Posterior cingulate gyrus (tissue), 11 donors: ENCODE data around the gene CFL1.

Experiments
- DNase-seq, 10 donors: peaks; one replicate each; pipeline versions ENCODE4 v3.0.0 to v3.0.0-alpha.2; 2020 to 2021; ENCODE audit warnings: mixed read lengths in 3 of 10
- intact Hi-C: fragments of 100-400 bp; cut with DNase I; formaldehyde crosslinking; loops from one replicate; pipeline ENCODE4 v1.15.1; 2023

Gene CFL1

DNA sequence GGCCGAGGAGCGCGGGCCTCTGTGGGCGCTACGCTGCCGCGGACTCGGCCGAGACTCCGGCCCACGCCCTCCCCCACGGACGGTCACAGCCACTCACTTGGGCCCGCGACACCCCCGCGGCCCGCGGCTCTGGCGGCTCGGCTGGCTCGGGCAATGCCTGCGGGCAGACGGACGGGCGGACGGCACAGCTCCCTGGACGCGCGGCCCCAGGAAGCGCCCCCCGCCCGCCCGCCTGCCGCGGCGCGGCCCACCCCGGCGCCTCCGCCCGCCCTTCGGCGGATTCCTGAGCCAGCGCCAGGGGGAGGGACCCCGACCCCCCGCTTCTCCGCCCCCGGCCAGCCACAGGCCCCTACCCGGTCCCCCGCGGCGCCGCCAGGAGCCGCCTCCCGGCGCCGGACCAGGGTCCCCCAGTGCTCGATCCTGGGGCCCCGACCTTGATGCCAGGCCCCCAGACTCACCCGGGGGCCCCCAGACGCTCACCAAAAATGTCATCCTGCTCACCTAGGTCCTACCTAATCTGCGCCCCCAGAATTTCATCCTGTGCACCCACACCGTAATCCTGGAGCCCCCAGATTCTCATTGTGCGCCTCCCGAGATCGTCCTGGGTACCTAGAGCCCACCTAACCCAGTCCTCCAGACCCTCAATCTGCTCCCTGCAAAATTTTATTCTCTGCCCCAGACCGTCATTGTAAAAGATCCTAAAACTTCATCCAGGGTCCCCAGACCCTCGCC, 14.8 kb upstream of the CFL1 start, which contains the start of gene EFEMP2:
EFEMP2 (minus strand) TSS at position 215 of the 732 bp plus-strand sequence. CDS start 446 bp downstream, outside the sequence.
- DNase-seq, result peak in 3 of 10 donors; percentile 75 to 89 (median 76)
- intact Hi-C loops, result no loop called here

DNA sequence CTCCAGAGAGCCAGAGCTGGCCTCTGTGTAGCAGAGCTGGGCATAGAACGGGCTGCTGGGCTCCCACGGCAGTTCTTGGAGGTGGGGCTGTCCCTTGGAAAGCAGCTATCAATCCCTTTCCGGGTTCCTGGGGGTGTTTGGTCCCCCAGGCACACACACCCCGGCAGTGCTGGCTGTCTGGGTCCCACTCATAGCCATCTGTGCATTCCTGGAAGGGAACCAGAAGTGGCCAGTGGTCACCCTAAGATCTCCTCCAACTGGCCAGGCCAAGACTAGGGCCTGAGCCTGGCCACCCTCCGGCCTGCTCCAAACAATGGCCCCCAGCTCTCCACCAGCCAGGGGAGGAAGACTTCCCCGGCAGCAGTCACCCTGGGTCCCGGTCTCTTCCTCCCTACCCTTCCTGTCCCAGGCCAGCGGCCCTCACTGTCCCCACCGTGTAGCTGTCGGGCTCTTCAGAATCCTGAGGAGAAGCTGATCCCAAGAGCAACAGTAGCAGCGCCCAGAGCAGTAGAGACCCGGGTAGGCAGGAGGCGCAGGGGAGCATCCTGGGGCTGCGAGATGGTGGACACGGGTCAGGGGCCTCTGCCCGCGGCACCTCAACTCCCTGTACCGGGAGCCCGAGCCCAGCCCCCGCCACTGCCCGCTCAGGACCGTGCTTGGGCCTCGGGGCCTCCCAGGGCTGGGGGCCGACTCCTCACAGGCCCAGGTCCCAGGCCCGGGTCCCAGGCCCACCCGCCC, 14.0 kb upstream of the CFL1 start:
- intact Hi-C loops, result no loop called here
- peak in 2 of 10 donors; percentile 75 to 80 for DNase-seq

DNA sequence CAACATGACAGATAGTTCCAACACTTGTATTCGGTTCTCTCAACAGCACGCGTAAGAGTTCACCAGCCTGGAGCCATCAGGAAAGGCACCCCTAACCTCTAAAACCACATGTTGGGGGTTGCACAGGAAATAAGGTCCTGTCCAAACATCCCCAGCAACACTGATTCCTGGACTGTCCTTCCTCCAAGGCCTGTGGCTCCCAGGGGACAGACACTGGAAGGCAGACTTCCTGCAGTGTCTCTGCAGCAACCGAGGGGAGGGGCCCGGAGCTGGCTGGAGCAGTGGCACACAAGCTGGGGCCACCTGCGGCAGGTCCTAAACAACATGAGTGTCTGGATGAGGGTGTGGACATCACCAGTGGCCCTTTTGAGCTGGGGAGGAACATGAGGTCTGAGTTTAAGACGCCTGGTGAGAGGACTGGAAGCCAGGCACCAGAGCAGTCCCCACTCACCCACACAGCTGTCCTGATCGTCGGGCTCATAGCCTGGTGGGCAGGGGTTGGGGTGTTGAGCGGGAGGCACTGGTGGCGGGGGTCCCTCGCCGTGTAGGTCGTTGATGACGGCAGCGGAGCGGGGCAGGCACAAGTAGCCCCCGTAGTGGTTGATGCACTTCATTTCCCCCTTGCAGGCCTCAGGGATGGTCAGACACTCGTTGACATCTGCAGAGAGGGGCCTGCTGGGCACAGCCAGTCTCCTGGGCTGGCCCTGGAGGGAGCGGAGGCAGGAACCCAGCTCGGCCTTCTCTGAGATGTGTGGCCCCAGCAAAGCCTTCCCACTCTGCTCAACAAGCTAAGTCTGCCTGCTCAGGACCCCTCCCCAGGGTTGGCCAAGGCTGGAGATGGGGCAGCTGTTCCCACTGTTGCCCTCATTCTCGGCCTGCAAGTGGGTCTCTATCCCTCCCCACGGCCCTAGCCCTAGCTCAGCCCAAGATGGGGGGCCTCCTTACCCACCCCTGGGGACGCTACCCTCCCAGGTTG, 13.0 kb upstream of the CFL1 start:
- peak in 2 of 10 donors; percentile 46 to 51 for DNase-seq

DNA sequence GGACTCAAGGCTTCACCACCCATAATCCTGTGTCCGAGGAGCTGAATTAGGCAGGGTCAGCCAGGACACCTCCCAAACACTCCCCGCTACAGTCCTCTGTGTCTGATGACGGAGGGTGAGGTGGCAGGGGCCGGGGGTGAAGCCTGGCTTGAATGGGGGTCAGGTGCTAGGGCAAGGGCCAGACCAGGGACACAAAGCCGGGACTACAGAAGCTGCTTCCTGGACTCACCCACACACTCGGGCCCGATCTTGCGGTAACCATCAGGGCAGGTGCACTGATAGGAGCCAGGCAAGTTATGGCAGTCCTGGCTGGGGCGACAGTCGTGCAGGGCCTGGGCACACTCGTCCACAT, 12.3 kb upstream of the CFL1 start:
- peak in 2 of 10 donors; percentile 55 to 64 for DNase-seq
- intact Hi-C loops, result no loop called here

More for the DNA sequence above, 13.0 kb upstream of the CFL1 start:
- intact Hi-C loops, result no loop called here

DNA sequence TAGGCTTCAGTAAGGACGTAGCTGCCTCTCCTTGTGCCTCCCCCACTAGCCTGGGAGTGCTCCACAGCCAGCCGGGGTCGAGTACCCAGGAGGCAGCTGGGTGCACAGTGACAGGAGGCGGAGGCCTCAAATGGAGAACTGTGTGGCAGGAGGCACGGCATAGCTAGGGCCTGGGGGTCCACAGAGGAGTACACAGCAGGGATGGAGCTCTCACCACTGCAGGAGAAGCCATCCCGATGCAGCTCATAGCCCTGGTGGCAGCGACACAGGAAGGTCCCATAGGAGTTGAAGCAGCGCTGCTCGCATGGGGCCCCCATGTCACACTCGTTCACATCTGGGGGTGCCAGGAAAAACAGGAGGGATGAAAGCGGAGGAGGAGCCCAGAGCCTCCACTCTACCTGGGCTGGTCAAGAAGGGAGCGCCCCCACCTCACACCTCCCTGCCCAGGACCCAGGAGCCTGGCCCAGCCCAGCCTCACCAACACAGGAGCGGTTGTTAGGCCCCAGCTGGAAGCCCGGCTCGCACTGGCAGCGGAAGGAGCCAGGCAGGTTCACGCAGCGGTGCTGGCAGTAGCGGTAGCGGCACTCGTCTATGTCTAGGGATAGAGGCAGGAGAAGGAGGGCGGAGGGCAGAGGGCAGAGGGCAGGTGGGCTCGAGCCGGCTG, 11.8 kb upstream of the CFL1 start:
- DNase-seq, result peak in 2 of 10 donors; percentile 47 to 75

DNA sequence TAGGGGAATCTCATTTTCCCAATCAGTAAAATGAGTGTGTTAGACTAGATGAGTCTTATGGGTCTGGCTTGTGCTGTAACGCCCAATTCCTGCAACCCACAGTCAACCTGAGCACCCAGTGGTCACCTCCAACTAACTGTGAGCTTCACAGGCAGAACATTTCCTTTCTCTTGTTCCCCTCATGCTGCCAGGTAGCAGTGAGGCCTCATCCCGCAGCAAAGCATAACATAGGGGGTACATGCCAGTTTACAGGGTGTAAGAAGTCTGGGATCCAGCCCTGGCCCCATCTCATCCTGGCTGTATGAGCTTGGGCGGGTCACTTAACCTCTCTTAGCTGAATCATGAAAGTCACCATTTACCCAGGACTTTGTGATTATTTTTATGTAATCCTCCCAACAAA, 10.9 kb upstream of the CFL1 start:
- DNase-seq, result peak in 1 of 10 donors; percentile 6
- intact Hi-C loops, result no loop called here

More for the DNA sequence above, 11.8 kb upstream of the CFL1 start:
- intact Hi-C loops, result no loop called here

DNA sequence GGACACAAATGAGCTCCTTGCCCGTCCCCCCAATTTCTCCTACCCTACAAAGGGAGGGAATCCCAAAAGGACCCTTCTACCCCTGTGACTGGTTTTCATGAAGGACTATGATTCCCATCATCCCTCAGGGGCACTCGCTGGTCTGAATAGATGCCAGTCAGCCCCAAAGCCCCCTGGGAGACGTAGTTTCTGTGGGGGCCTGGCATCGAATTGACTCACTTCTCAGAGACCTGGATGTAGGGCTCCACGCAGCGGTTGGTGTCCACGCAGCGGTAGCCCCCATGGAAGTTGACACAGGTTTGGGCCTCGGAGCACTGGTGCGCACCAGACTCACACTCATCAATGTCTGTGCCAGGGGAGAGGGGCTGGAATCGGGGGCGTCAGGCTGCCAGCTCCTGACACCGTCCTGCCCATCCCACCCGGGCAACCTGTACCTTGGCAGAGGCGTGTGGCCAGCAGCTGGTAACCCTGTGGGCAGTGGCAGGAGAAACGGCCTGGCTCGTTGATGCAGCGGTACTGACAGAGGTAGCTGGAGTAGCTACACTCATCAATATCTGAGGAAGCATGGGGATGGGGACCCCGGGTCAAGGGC, 10.2 kb upstream of the CFL1 start:
- DNase-seq, result peak in 8 of 10 donors; percentile 42 to 93 (median 62)
- intact Hi-C loops, result no loop called here

DNA sequence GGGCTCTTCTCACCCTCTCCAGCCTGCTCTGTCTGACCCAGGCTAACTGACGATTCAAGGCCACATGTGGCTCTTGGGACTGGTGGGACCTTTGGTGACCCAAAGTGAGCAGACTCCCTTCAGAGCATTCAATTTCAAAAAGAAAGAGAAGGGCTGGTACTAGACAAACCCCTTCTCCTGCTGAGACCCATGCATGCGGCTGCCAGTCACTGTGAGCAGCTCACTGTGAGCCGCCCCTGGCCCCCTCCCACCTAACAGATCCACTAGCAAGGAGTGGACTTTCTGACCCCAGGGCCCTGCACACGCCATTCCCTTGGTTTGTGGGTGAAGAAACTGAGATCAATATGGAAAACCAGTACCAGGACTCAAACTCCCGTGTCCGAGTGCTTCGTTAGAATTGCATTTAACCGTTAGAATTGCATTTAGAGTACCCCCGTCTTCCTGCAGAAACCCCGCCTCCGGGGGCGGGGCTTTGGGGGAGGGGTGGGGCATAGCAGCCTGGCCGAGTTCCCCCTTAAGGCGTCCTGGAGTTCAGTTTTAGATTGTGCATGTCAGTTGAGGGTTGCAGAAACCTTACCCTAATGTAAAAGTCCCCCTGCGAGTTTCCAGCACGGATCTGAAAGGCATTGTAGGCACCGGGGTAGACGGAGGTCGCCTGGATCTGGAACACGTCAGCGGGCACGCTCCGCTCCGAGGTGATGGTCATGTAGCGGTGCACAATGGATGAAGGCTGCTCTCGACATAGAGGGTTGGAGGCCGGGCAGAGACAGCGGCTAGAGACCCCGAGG, 9.5 kb upstream of the CFL1 start:
- intact Hi-C loops, result no loop called here
- DNase-seq, result peak in 2 of 10 donors; percentile 75 to 83

DNA sequence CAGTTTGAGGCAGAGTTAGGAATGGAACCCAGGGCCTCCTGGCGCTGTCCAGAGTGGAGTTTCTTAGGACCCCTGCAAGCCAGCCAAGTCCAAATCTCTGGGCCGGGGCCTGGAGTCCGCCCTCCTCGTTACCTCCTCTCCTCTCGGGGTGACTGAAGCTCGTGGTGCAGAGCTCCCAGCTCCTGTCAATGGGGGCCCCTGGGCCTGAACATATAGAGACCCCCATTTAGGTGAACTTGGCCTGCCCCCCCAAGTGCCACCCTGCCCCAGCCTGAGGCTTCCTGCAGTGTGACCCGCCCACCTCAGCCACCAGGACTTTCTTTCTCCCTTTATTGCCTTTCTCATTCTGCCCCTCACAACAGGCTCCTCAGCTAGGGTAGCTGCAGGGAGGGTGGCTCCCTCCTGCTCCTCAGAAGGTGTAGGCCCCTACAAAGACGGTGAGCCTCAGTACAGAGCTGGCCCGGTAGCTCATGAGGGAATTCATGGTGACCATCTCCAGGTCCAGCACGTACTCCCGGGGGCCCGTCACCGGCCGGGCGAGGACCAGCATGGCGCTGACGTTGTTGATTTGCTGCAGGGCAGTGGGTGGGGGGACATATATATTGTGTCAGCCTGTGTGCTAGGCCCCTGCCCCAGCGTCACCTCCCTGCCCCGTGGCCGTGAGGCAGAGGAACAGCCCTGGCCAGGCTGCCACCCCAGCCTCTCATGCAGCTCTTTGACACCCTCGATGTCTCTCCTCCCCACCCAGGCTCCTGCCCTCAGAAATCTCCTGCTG, 8.7 kb upstream of the CFL1 start:
- intact Hi-C loops, result no loop called here

DNA sequence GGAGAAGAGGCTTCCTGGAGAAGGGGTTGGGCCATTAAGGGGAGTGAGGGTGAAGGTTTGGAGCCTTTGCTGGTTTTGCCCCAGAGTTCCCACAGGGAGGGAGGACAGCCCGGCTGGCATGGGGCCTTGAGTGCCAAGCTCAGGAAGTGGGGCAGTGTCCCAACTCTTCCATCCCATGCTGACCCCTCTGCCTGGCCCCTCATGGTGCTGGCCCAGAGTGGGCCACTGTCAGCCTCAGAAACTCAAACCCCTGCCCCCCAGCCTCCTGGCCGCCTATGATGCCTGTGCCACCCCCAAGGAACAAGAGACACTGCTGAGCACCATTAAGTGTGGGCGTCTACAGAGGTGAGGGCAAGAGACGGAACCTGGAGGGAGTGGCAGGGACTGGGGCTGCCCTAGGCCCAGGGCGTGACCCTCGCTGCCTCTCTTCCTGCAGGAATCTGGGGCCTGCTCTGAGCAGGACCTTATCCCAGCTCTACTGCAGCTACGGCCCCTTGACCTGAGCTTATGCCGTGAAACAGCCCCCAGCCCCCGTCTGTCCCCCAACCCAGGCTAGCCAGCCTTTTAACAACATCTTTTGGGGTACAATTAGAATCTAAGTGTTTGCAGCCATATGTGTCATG, 7.7 kb upstream of the CFL1 start:
- peak in 2 of 10 donors; percentile 63 to 72 for DNase-seq
- intact Hi-C loops, result no loop called here

More for the DNA sequence above, 8.7 kb upstream of the CFL1 start:
- peak in 2 of 10 donors; percentile 33 to 53 for DNase-seq

DNA sequence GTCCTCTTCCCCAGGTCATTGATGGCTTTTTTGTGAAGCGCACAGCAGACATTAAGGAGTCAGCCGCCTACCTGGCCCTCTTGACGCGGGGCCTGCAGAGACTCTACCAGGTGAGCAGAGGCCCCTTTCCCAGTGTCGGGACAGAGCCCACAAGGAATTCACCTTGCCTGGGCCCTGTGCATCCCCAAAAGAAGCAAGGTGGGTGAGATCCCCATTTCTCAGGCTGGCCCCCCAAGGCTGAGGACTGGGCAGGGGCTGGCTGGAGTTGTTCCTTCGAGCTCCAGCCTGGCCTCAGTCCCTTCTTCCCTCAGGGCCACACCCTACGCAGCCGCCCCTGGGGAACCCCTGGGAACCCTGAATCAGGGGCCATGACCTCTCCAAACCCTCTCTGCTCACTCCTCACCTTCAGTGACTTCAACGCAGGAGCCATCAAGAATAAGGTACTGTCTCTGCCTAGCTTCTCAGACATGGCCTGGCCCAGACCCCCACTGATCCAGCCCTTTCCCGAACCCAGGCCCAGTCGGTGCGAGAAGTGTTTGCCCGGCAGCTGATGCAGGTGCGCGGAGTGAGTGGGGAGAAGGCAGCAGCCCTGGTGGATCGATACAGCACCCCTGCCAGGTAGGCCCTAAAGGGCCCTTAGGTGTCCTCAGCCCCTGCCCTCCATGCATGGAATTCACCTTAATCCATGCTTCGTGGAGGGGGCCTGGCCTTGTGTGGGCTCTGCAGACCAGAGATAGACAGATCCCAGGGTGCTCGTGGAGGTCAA, 6.9 kb upstream of the CFL1 start:
- peak in 2 of 10 donors; percentile 14 to 47 for DNase-seq
- intact Hi-C loops, result no loop called here

DNA sequence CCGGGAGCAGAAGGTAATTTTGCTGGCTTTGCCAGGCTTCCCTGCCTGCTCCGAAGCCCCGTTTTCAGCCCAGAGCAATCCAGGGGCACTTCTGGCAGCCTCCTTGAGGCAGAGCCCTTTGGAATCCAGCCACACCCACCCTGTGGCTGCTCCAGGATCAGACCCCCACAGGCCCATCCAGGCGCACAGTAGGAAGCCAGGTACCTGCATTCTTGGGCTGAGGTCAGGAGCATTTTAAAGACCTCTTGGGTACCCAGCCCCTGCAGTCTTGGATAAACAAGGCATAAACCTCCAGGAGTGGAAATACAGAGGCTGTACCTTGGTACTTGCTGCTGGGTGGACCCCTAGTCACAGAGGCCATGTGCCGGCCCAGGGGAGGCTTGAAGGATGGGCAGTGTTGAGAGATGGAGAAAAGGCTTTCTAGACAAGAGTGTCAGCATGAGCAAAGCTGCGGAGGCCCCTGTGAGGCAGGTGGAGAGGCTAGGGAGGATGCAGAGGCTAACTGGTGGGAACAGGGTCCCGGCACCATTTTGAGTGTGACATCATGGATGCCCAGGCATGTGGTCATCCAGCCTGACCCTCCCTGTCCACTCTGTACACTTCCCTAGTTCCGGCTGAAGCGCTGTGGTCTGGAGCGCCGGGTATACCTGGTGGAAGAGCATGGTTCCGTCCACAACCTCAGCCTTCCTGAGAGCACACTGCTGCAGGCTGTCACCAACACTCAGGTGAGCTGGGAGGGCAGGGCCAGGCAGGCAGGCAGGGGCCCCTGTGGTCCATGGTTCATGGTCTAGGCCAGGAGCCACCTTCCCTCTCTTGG, 6.1 kb upstream of the CFL1 start:
- peak in 2 of 10 donors; percentile 18 to 37 for DNase-seq
- intact Hi-C loops, result no loop called here

DNA sequence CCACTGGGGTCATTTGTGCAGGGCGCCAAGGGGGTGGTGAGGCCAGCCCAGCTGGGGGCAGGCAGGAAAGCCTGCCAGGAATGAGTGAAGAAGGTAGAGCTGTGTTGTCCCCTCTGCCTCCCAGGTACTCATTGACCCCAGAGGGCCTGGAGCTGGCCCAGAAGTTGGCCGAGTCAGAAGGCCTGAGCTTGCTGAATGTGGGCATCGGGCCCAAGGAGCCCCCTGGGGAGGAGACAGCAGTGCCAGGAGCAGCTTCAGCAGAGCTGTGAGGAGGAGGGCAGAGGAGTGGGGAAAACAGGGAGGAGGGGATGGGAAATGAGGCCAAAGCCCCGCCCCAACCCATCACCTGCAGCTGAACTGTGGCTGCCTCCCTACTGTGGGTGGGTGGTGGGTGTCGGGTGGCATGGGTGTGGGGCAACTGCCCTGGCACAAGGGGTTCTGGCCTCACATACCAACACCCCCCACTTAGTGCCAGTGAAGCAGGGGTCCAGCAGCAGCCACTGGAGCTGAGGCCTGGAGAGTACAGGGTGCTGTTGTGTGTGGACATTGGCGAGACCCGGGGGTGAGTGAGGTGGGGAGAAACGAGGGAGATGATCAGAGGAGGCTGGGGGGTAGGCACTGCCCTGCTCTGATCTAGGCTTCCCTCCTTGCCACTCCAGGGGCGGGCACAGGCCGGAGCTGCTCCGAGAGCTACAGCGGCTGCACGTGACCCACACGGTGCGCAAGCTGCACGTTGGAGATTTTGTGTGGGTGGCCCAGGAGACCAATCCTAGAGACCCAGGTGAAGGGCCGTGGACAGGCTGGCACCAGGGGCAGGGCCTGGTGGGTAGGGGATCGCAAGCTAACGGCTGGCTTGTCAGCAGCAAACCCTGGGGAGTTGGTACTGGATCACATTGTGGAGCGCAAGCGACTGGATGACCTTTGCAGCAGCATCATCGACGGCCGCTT, 5.2 kb upstream of the CFL1 start:
- peak in 4 of 10 donors; percentile 6 to 76 (median 57) for DNase-seq
- intact Hi-C loops, result no loop called here

DNA sequence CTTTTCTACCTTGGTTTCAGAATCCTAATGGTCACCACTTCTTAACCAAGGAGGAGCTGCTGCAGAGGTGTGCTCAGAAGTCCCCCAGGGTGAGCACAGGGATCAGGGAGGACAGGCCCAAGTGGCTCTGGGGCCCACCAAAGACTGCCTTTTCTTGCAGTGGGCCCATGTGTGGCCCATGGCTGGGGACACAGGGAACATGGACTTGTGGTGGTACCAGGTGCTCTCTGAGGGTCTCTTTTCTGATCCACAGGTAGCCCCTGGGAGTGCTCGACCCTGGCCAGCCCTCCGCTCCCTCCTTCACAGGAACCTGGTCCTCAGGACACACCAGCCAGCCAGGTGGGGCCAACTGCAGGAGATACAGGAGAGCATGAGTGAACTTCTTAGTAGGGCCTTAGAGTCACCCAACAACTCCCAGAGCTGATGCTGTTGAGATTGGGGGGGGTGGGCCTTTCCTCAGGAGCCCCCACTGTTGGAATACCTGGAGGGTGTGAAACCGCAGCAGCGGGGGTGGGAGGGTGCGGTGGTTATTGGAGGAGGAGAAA, 4.3 kb upstream of the CFL1 start:
- peak in 2 of 10 donors; percentile 17 to 21 for DNase-seq
- intact Hi-C loops, result no loop called here
